Right ventricle myocardium inferior (tissue), 1 donor: ENCODE data around the gene KIF24. TPM values are rescaled to one million over a fixed set of nuclear protein-coding genes. Genes with fewer than 3 reads are reported as not detected.
"Not testable (repeated sequence)": the region's sequence is repeated elsewhere in the genome, so short reads cannot be mapped to it uniquely, and the experiment has no call there.

ENCODE experiments used
- ATAC-seq: fragments of 200-7000 bp; cut with Tn5 transposase; one replicate; pipeline ENCODE4 v1.9.1; 2020; ENCODE audit warnings: mild to moderate bottlenecking, moderate library complexity
- DNase-seq: peaks from one replicate; pipeline ENCODE4 v3.0.0; 2021; ENCODE audit errors: missing footprints
- intact Hi-C: fragments of 100-400 bp; cut with DNase I; formaldehyde crosslinking; loops from one replicate; pipeline ENCODE4 v1.11.0; 2022
- total RNA-seq: library from RNA; stranded (reverse); fragmentation: NEBNext Ultra II Directional; extraction: Animal tissue kit (Norgen Biotek cat#: 25700); gene quantifications from one replicate; pipeline ENCODE4 v1.2.1, GENCODE V29; 2021
- donor health status: DM: no; HTN: yes; CAD: no; lungs with severe emphysema.

KIF24 gene
- total RNA-seq, 1 donor from 2014 or later: 0.78 TPM

GRCh38 chr9:34333836-34334235 is 4.8 kb upstream of the KIF24 start:
- ATAC-seq: no peak
- intact Hi-C loops: loop anchor here (5.0 kb wide), 1 partner anchor 268 kb away; no protein-coding TSS in a partner anchor
- no peak for DNase-seq

GRCh38 chr9:34332076-34332964 is 3.3 kb upstream of the KIF24 start:
- no peak for ATAC-seq
- intact Hi-C loops: loop anchor here (1.0 to 5.0 kb wide), 3 partner anchors 47 to 270 kb away; no protein-coding TSS in a partner anchor
- no peak for DNase-seq

GRCh38 chr9:34331196-34331595 is 2.1 kb upstream of the KIF24 start:
- no peak for DNase-seq
- ATAC-seq: no peak
- intact Hi-C loops: loop anchor here (5.0 kb wide), 1 partner anchor 271 kb away; no protein-coding TSS in a partner anchor

GRCh38 chr9:34328500-34328986 is 525 bp downstream of the KIF24 start:
- DNase-seq: no peak
- ATAC-seq: no peak
- intact Hi-C loops: no loop called here

- ATAC-seq (no peak), DNase-seq (no peak)
- intact Hi-C loops: no loop called here
Observed at GRCh38 chr9:34326690-34327089, 2.4 kb downstream of the KIF24 start.

GRCh38 chr9:34322899-34323591 is 6.0 kb downstream of the KIF24 start:
- DNase-seq (no peak), ATAC-seq (no peak)
- intact Hi-C loops: no loop called here

GRCh38 chr9:34321451-34321850 is 7.6 kb downstream of the KIF24 start:
- intact Hi-C loops: no loop called here

GRCh38 chr9:34318163-34318790 is 10.8 kb downstream of the KIF24 start:
- DNase-seq (no peak), ATAC-seq (no peak)
- intact Hi-C loops: no loop called here

More at GRCh38 chr9:34321451-34321850, 7.6 kb downstream of the KIF24 start:
- ATAC-seq: no peak
- DNase-seq: no peak

GRCh38 chr9:34317436-34317835 is 11.6 kb downstream of the KIF24 start:
- intact Hi-C loops: no loop called here
- ATAC-seq (no peak), DNase-seq (no peak)

GRCh38 chr9:34311499-34312185 is 17.4 kb downstream of the KIF24 start:
- intact Hi-C loops: no loop called here
- no peak for ATAC-seq
- no peak for DNase-seq

GRCh38 chr9:34310215-34310614 is 18.9 kb downstream of the KIF24 start:
- DNase-seq (no peak), ATAC-seq (no peak)
- intact Hi-C loops: no loop called here

- ATAC-seq, DNase-seq, intact Hi-C loops: not testable (repeated sequence)
Observed at GRCh38 chr9:34308316-34308715, 20.8 kb downstream of the KIF24 start.

- intact Hi-C loops, ATAC-seq, DNase-seq: not testable (repeated sequence)
Observed at GRCh38 chr9:34301064-34301463, 28.0 kb downstream of the KIF24 start.

GRCh38 chr9:34292552-34292951 is 36.5 kb downstream of the KIF24 start:
- ATAC-seq (no peak), DNase-seq (no peak)
- intact Hi-C loops: no loop called here

GRCh38 chr9:34291423-34291822 is 37.6 kb downstream of the KIF24 start:
- DNase-seq: no peak
- intact Hi-C loops: no loop called here
- no peak for ATAC-seq

GRCh38 chr9:34291023-34291422 is 38.0 kb downstream of the KIF24 start:
- intact Hi-C loops: no loop called here
- peak; percentile 42 for ATAC-seq
- no peak for DNase-seq

GRCh38 chr9:34289159-34289558 is 39.9 kb downstream of the KIF24 start:
- ATAC-seq (no peak), DNase-seq (no peak)
- intact Hi-C loops: no loop called here

- no peak for DNase-seq
- intact Hi-C loops: no loop called here
- ATAC-seq: no peak
Observed at GRCh38 chr9:34282096-34282495, 47.0 kb downstream of the KIF24 start.

GRCh38 chr9:34279411-34279810 is 49.7 kb downstream of the KIF24 start:
- intact Hi-C loops: no loop called here
- ATAC-seq (no peak), DNase-seq (no peak)
